Astrocyte of the spinal cord (primary cell): ENCODE results near the gene CDADC1.

ENCODE experiments used
- DNase-seq: peaks from one replicate; pipeline ENCODE4 v3.0.0; 2011; ENCODE audit warnings: low read depth, low spot score
- H3K4me3 ChIP-seq: 2 replicates; pipeline ENCODE4 v1.5.1; 2011; ENCODE audit warnings: low read depth, mild to moderate bottlenecking, low read length, moderate library complexity
- CTCF ChIP-seq: IDR thresholded peaks from 2 replicates; pipeline ENCODE4 v1.5.1; 2012; ENCODE audit warnings: low read depth, mild to moderate bottlenecking, low read length, inconsistent platforms
- in situ Hi-C: cut with HindIII; loops from 2 replicates; pipeline ENCODE4 v1.10.0; 2017; ENCODE audit warnings: low sequenced_read_pairs

CDADC1 gene

GRCh38 chr13:49297338-49297737 is 49.6 kb downstream of the CDADC1 start:
- DNase-seq = no peak
- no peak for TF ChIP-seq CTCF
- no peak overlapping the region for H3K4me3 ChIP-seq
- in situ Hi-C loops = no loop called here

- H3K4me3 ChIP-seq = no peak overlapping the region
- no peak for DNase-seq
- in situ Hi-C loops = no loop called here
- TF ChIP-seq CTCF = no peak
These were observed 50.7 kb downstream of the CDADC1 start for GRCh38 chr13:49298416-49298815.

- DNase-seq = no peak
- no peak overlapping the region for H3K4me3 ChIP-seq
- TF ChIP-seq CTCF = no peak
- in situ Hi-C loops = no loop called here
These were observed 51.3 kb downstream of the CDADC1 start for GRCh38 chr13:49298903-49299605.

- H3K4me3 ChIP-seq = no peak overlapping the region
- TF ChIP-seq CTCF = no peak
- in situ Hi-C loops = no loop called here
- no peak for DNase-seq
These were observed 52.6 kb downstream of the CDADC1 start for GRCh38 chr13:49300276-49300675.

GRCh38 chr13:49300739-49301589 is 53.2 kb downstream of the CDADC1 start:
- peak; percentile 79 for TF ChIP-seq CTCF
- no peak overlapping the region for H3K4me3 ChIP-seq

GRCh38 chr13:49302222-49302621 is 54.5 kb downstream of the CDADC1 start:
- no peak for TF ChIP-seq CTCF
- no peak overlapping the region for H3K4me3 ChIP-seq
- no peak for DNase-seq
- in situ Hi-C loops = no loop called here

More at GRCh38 chr13:49300739-49301589, 53.2 kb downstream of the CDADC1 start:
- in situ Hi-C loops = no loop called here
- DNase-seq = peak; percentile 75
